Activated naive CD8-positive, alpha-beta T cell treated with anti-CD3 and anti-CD28 coated beads for 36 hours (primary cell): Measurements from ENCODE around the gene WDR55. TPM values are rescaled to one million over a fixed set of nuclear protein-coding genes. Genes with fewer than 3 reads are reported as not detected.
"Not testable (repeated sequence)": the region's sequence is repeated elsewhere in the genome, so short reads cannot be mapped to it uniquely, and the experiment has no call there.

Experiments
- DNase-seq: peaks from one replicate; pipeline ENCODE4 v3.0.0; 2021
- H3K27ac Mint-ChIP-seq: one replicate; pipeline ENCODE4 v1.8.0; 2022; ENCODE audit warnings: mild to moderate bottlenecking, moderate library complexity, mixed read lengths
- H3K27me3 Mint-ChIP-seq: one replicate; pipeline ENCODE4 v1.8.0; 2022; ENCODE audit warnings: mild to moderate bottlenecking, mixed read lengths
- H3K36me3 Mint-ChIP-seq: one replicate; pipeline ENCODE4 v1.8.0; 2021; ENCODE audit warnings: mild to moderate bottlenecking, mixed read lengths
- H3K4me1 Mint-ChIP-seq: one replicate; pipeline ENCODE4 v1.8.0; 2021; ENCODE audit warnings: mixed read lengths
- H3K4me3 Mint-ChIP-seq: one replicate; pipeline ENCODE4 v1.8.0; 2022; ENCODE audit warnings: mild to moderate bottlenecking, moderate library complexity, mixed read lengths
- H3K9me3 Mint-ChIP-seq: one replicate; pipeline ENCODE4 v1.8.0; 2022; ENCODE audit warnings: mixed read lengths
- total RNA-seq, 2 experiments: library from RNA; stranded (reverse); gene quantifications; one replicate each; pipeline ENCODE4 v1.2.3, GENCODE V29; 2021

The WDR55 gene
- total RNA-seq, 2 experiments from 2014 or later, result 37.5 to 38.9 TPM

DNA sequence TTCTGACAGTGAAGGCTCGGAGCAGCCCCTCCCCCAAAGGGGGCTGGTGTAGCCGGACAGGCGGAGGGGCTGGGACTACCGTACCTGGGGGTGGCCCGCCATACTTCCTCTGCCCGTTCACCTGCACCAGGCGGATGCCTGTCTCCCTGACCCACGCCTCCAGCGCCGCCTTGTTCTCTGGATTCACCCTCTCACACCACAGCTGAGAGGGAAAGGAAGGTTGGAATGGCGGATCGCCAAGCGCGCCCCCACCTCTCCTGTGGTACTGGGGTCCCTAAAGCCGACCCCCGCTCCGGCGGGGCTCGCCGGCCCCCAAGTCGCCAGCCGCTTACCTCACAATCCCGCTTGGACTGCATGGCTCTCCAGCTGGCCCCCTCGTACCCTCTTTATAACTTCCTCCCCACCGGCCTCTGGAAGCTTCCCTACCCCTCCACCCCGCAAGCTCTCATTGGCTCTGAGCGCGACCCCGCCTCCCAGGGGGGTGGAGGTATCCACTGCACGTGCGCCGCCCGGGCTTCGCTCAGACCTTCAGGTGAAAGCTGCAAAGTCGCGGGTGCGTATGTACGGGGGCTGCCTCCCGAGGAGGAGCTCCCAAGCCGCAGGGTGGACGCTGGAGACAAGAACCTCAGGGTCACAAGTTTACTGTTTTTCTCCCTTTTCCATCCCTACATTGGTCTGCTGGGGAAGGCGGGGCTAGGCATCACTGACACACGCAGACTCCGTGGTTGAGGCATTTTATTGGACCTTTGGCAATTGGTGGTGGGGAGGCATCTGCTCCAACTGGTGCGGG is 8.7 kb downstream of the WDR55 start, which contains the start of gene DND1:
DND1 (minus strand) TSS at position 390 of the 790 bp plus-strand sequence; CDS start at position 356, 34 bp downstream.
- Mint-ChIP-seq H3K36me3 (peaks cover 29% of the 10 kb centered on the region), H3K27ac (peak within 1 kb of the TSS; percentile 31), H3K27me3 (no peaks in the 10 kb centered on the region), H3K9me3 (no peaks in the 10 kb centered on the region), H3K4me1 (peaks cover 7% of the 10 kb centered on the region), H3K4me3 (no peak within 1 kb of the TSS)
- DNase-seq, result no peak

DNA sequence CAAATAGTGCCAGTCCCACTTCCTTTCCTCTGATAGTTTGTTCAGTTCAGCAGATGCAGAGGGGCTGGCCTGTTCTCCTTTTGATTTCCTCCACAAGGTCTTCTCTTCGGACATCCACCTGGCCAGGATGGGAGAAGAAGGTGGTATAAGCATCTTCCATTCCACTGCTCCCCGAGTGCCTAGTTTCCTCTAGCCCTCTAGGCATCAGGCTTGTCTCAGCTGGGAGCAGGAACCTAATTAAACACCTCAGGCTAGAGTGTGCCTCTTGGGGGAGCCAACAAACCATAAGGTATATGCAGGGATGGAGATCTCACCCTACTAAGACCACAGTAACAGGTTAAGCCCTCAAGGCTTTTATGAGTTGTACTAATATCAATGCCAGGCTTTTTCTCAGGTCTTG is 9.5 kb downstream of the WDR55 start:
- Mint-ChIP-seq H3K4me3 (no peak overlapping the region), H3K4me1 (peaks cover 7% of the 10 kb centered on the region), H3K9me3 (no peaks in the 10 kb centered on the region), H3K27ac (no peak overlapping the region), H3K27me3 (no peaks in the 10 kb centered on the region), H3K36me3 (peaks cover 29% of the 10 kb centered on the region)
- no peak for DNase-seq

DNA sequence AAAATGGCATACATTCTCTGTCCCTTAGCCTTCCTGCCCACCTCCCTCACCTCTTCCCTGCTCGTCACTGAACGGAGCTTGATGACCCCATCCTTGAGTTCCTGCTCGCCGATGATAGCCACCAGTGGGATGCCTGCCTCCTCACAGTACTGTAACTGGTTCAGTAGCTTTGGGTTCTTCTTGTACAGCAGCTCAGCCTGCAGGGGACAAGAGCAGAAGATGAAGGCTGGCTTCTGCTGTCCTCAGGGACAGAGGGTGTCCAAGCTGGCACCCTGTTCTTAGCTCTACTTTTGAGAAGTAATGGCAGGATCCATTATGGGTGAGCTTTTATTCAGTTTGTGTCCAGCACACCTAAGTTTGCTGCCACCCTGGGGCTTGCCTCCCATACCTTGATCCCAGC is 9.9 kb downstream of the WDR55 start:
- no peak for DNase-seq
- no peaks in the 10 kb centered on the region for H3K9me3 Mint-ChIP-seq
- H3K27ac Mint-ChIP-seq, result no peak overlapping the region
- H3K27me3 Mint-ChIP-seq, result no peaks in the 10 kb centered on the region
- peaks cover 25% of the 10 kb centered on the region for H3K36me3 Mint-ChIP-seq
- H3K4me3 Mint-ChIP-seq, result no peak overlapping the region
- H3K4me1 Mint-ChIP-seq, result peaks cover 7% of the 10 kb centered on the region

DNA sequence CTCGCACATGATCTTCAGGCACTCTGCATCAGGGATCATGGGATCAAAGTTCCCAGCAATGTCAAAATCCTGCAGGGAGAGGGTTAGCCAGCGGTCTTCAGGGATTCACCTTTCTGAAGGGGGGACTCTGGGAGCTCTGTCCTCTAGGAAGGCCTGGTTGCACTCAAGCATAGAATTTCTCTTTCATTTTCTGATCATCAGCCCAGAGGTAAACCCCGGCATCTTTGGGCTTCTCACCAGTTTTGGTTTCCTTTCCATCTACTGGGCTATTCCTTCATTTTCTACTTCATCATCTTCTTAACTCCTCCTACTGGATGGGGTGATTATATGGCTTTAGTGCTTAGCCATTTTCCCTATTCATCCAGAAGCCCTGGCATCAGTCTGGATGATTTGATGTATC is 13.2 kb downstream of the WDR55 start:
- Mint-ChIP-seq H3K4me1 (peaks cover 7% of the 10 kb centered on the region), H3K36me3 (peaks cover 23% of the 10 kb centered on the region), H3K27ac (peak overlapping the region; percentile 25), H3K9me3 (no peaks in the 10 kb centered on the region), H3K27me3 (no peaks in the 10 kb centered on the region), H3K4me3 (no peak overlapping the region)
- no peak for DNase-seq

DNA sequence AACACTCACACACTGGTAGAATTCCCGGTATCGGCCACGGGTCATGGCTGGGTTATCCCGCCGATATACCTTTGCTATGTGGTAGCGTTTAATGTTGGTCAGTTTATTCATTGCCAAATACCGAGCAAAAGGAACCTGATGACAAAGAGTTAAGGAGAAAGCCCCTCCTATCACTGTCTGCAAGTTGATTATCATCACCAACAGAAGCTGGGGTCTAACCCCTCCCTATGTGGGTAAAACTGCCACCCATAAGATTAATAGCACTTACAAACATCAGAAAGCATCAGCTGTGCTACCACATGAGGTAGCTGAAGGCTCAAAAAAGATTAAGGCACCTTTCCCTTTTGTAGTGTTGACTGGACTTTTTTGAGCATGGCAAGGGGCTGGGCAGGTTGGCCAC is 14.3 kb downstream of the WDR55 start:
- H3K4me3 Mint-ChIP-seq, result no peak overlapping the region
- H3K27ac Mint-ChIP-seq, result no peak overlapping the region
- H3K9me3 Mint-ChIP-seq, result no peaks in the 10 kb centered on the region
- peaks cover 26% of the 10 kb centered on the region for H3K36me3 Mint-ChIP-seq
- no peaks in the 10 kb centered on the region for H3K27me3 Mint-ChIP-seq
- DNase-seq, result no peak
- H3K4me1 Mint-ChIP-seq, result peaks cover 7% of the 10 kb centered on the region

DNA sequence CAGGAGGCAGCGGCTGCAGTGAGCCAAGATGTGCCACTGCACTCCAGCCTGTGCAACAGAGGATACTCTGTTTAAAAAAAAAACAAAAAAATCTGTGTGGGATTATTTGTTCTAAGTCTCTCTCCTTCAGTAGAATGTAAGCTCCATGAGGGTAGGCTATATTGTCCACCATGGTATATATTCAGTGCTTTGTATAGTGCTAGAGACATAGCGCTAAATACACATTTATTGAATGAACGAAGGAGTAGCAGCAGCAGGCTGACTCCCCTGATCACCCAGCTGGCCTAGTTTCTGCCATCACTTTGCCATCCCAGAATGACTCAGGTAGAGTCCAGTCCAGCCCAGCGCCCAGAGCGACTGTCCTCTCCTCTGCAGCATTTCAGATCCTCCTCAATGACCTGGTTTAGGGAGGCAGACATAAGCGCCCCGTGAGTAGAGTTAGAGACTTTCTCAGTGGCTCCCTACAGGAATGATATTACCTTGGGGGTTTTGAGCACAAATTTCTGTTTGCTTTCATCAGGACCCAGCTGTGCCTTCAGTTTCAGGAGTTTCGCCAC is 25.8 kb downstream of the WDR55 start:
- Mint-ChIP-seq H3K4me3 (peak overlapping the region; percentile 100), H3K27me3 (no peaks in the 10 kb centered on the region), H3K9me3 (no peaks in the 10 kb centered on the region), H3K36me3 (peaks cover 18% of the 10 kb centered on the region), H3K27ac (peak overlapping the region; percentile 99), H3K4me1 (peaks cover 31% of the 10 kb centered on the region)
- DNase-seq, result no peak

DNA sequence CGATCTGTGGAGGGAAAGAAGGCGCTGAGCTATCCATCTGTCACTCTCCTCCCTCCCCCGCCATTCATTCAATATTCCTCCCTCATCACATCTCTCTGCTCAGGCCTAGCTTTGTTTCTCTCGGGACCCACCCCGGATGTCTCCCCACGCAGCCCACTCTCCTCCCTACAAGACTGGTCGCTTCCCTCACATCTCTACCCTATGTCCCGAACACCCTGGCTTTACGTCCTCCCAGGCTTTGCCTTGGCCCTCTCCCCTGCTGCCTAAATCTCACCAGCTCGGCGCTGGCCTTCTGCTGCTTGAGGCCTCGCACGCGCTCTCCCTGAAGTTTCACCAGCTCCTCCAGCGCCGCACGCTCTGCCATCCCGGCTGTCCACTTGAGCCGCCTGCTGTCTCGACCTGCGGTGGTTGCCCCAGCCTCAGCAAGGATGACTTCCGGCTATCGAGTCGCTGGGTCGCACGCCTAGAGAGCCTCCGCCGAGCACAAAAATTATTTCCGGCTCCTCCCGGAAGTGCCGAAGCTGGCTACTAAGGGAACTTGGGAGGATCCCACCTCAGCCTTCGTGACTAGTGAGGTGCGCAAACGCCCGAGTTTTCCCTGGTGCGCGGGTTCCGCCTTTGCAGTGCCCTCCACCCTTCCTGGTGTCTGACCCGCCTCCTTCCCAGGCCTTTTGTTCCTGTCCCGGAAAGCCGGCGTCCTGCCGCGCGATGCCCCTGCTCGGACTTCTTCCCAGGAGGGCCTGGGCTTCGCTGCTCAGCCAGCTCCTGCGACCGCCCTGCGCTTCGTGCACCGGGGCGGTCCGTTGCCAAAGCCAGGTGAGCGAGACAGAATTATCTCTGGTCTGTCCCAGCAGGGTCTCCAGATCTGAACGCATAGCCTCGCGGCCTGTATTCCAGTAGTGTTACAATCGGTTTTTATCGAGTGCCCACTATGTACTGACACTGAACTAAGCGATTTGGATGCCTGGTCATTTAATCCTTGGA is 26.5 kb downstream of the WDR55 start, which contains the start of the genes HARS1 and HARS2:
HARS1 (minus strand) TSS at position 430 of the 984 bp plus-strand sequence; CDS start at position 364, 66 bp downstream.
HARS2 (plus strand) TSS at position 515 of the 984 bp plus-strand sequence; CDS start at position 709, 194 bp downstream.
- Mint-ChIP-seq H3K36me3 (peaks cover 18% of the 10 kb centered on the region), H3K27me3 (no peaks in the 10 kb centered on the region), H3K4me1 (peaks cover 31% of the 10 kb centered on the region), H3K9me3 (no peaks in the 10 kb centered on the region), H3K4me3 (peak within 1 kb of the TSS; percentile 100), H3K27ac (peak within 1 kb of the TSS; percentile 99)
- DNase-seq, result peak; percentile 87

DNA sequence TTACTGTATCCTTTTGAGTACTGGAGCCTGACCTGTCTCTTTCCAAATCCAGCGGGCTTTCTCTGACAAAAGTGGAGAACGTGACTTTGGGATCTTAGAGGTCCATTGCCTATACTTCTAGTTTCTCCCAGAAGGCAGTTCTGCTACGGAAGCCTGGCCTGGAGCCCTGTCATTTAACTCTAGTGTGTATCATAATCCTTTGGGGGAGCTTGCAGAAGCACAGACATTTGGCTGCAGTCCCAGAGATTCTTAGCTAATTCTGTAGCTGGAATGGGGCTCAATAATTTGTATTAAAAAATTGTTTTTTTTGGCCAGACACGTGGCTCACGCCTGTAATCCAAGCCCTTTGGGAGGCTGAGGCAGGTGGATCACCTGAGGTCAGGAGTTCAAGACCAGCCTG is 29.6 kb downstream of the WDR55 start:
- H3K9me3 Mint-ChIP-seq, result no peaks in the 10 kb centered on the region
- peaks cover 27% of the 10 kb centered on the region for H3K36me3 Mint-ChIP-seq
- H3K27ac Mint-ChIP-seq, result no peak overlapping the region
- H3K4me3 Mint-ChIP-seq, result no peak overlapping the region
- H3K27me3 Mint-ChIP-seq, result no peaks in the 10 kb centered on the region
- no peak for DNase-seq
- peaks cover 21% of the 10 kb centered on the region for H3K4me1 Mint-ChIP-seq

DNA sequence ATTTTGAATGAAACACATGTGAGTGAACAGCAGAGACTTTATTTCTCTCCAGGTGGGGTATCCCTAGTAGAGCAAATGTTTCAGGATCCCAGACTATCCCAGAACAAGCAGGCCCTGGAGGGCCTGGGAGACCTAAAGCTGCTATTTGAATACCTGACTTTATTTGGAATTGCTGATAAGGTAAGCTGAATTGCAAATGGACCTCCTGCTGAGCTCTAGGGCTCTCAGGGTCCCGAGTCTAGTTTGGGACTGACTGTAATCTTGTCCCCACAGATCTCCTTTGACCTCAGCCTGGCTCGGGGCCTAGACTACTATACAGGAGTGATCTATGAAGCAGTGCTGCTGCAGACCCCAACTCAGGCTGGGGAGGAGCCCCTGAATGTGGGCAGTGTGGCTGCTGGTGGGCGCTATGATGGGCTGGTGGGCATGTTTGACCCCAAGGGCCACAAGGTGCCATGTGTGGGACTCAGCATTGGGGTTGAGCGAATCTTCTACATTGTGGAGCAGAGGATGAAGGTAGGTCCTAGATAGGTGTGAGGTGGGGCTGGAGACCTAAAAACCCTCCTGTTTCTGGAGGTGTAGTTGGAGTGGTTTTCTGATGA is 32.3 kb downstream of the WDR55 start:
- peaks cover 22% of the 10 kb centered on the region for H3K4me1 Mint-ChIP-seq
- H3K9me3 Mint-ChIP-seq, result no peaks in the 10 kb centered on the region
- no peak for DNase-seq
- peak overlapping the region; percentile 5 for H3K27ac Mint-ChIP-seq
- no peaks in the 10 kb centered on the region for H3K27me3 Mint-ChIP-seq
- no peak overlapping the region for H3K4me3 Mint-ChIP-seq
- peaks cover 36% of the 10 kb centered on the region for H3K36me3 Mint-ChIP-seq

DNA sequence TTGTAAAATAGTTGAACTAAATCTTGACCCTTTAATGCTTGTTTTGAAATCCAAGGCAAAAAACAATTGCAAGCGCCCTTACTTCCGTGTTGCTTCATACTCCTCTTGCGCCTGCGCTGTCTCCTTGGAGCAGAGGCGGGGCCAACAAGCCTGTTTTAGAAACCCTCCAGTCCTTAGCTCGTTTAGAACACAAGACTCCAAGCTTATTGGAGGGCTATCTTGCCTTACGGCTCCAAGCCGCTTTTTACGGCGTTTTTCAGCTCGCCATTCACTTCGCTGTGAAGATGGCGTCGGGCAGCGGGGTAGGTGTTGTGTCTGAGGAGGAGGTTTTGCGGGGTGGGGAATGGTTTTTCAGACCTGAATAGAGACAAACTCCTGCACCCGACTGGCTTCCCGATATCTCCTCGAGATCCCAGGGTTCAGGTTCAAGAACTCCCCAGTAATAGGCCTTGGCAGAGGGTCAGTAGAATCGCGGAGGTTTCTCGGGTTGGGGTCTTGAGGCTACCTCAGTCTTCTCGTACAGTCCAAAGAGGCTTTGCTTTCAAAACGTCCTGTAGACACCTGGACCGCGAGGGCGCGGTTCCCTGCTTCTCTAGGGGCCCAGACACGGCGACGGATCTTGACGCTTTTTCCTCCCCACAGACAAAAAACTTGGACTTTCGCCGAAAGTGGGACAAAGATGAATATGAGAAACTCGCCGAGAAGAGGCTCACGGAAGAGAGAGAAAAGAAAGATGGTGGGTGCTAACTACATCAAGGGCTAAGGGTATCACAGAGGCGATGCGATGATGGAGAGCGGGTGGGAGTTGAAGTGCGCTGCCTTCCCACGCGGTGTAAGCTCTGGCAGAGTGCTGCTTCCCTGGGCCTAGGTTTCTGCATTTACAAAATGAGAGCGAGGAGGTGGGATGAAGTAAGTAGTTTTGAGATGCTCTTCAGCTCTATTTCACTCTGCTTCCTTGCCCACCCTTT is 35.8 kb downstream of the WDR55 start, which contains the start of gene ZMAT2:
ZMAT2 (plus strand) TSS at position 271 of the 968 bp plus-strand sequence; CDS start at position 285, 14 bp downstream.
- Mint-ChIP-seq H3K9me3 (no peaks in the 10 kb centered on the region), H3K27me3 (no peaks in the 10 kb centered on the region), H3K36me3 (peaks cover 52% of the 10 kb centered on the region), H3K27ac (peak within 1 kb of the TSS; percentile 91), H3K4me3 (peak within 1 kb of the TSS; percentile 96), H3K4me1 (peaks cover 26% of the 10 kb centered on the region)
- peak; percentile 89 for DNase-seq

DNA sequence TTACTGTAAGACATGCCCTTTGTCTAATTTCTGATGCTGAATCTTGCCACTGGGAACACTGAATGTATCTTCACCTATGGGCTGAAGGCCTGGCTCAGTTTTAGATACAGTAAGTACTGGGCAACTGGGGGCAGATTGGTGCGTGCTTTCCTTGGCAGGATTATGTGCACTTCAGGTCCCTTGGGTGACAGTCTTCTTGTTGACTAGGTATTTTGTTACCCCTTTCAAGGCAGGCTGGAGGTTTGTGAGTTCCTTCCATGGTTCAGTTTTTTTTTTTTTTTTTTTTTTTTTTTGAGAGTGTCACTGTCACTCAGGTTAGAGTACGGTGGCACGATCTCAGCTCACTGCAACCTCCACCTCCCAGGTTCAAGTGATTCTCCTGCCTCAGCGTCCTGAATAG is 43.1 kb downstream of the WDR55 start:
- no peak overlapping the region for H3K27ac Mint-ChIP-seq
- peaks cover 1% of the 10 kb centered on the region for H3K9me3 Mint-ChIP-seq
- no peak for DNase-seq
- H3K4me3 Mint-ChIP-seq, result no peak overlapping the region
- H3K36me3 Mint-ChIP-seq, result peaks cover 24% of the 10 kb centered on the region
- H3K4me1 Mint-ChIP-seq, result peaks cover 17% of the 10 kb centered on the region
- peaks cover 9% of the 10 kb centered on the region for H3K27me3 Mint-ChIP-seq

DNA sequence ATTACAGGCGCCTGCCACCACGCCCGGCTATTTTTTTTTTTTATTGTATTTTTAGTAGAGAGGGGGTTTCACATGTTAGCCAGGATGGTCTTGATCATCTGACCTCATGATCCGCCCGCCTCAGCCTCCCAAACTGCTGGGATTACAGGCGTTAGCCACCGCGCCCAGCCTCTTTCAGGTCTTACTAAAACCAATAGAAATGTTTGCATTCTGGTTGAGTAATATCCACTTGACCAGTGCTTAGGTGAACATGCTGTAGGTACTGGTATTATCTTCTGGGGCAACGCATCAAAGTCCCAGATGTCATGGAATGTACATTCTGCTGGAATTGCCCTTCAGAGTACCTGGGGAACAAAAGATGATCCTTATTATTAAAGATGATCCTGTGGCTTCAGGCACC is 44.1 kb downstream of the WDR55 start:
- DNase-seq, H3K4me3 Mint-ChIP-seq, H3K27ac Mint-ChIP-seq, H3K27me3 Mint-ChIP-seq, H3K9me3 Mint-ChIP-seq: not testable (repeated sequence)
- H3K36me3 Mint-ChIP-seq, result peaks cover 20% of the 10 kb centered on the region
- H3K4me1 Mint-ChIP-seq, result peaks cover 17% of the 10 kb centered on the region

DNA sequence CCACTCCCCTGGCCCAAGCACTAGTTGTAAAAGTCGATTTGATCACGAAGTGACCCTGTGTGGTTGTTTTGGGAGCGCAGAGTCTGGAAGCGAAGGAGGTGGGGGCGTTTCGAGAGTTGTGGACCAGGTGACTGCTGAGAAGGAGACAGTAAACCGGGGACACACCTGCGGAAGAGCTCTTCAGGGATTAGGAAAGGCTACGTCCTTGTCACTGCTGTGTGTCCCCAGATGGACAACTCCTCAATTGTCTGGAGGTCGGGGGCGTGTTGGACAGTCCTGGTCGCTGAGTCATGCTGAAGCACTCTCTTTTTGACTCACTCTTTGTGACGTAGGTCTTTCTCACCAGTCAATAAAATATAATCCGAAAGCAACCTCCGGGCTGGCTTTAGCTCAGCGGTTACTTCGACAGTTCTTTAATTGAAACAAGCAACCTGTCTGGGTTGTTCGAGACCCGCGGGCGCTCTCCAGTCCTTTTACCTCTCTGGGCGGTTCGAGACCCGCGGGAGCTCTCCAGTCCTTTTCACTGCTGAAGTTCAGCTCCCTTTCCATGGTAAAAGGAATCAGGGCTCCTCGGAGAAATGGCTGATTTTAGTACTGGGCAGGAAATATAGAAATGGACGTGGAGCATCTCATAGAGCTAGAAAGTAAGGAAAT is 46.3 kb downstream of the WDR55 start:
- peak overlapping the region; percentile 97 for H3K4me3 Mint-ChIP-seq
- H3K27me3 Mint-ChIP-seq, result peaks cover 9% of the 10 kb centered on the region
- H3K27ac Mint-ChIP-seq, result peak overlapping the region; percentile 96
- peaks cover 12% of the 10 kb centered on the region for H3K4me1 Mint-ChIP-seq
- H3K9me3 Mint-ChIP-seq, result peaks cover 1% of the 10 kb centered on the region
- H3K36me3 Mint-ChIP-seq, result peaks cover 8% of the 10 kb centered on the region
- peak; percentile 86 for DNase-seq
